Neural cell (in vitro differentiated cells): Measurements from ENCODE around the gene EML5.

Experiments used
- EZH2 ChIP-seq: fragments of 200-600, 300-800 bp; shearing (Covaris generic), sonication (generic); IDR thresholded peaks from 2 replicates; pipeline ENCODE4 v1.6.1; 2014; ENCODE audit warnings: antibody characterized with exemption, low read length, borderline replicate concordance, mild to moderate bottlenecking; ENCODE audit not compliant: insufficient read depth, poor library complexity, severe bottlenecking
- TAF1 ChIP-seq: IDR thresholded peaks from 2 replicates; pipeline ENCODE4 v1.6.1; 2012; ENCODE audit warnings: low read depth
- TF ChIP-seq, protein P1 (sequence below): fragments of 450-650 bp; IDR thresholded peaks from 2 replicates; pipeline ENCODE4 v1.5.1; 2014; ENCODE audit warnings: antibody characterized with exemption, mild to moderate bottlenecking, moderate library complexity; ENCODE audit not compliant: poor library complexity, severe bottlenecking

DNA sequence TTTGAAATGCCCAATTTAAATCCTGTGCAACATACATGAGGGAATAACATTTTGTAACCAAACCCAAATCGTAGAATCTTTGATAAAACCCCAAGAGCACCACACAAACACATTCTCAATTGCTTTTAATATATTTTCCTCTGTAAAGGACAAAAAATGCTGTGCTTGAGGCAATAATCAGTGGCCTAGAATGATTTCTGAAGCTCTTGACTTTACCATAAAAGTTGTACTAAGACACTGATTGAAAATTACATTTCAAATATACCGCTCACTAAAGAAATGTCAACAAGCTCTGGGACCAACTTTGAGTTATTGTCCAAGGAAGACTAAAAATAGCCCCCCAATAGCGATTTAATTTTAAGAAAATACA, 1.5 kb downstream of the EML5 start:
- TF ChIP-seq EZH2 (no peak), TAF1 (no peak)
- TF ChIP-seq, protein P1, sequence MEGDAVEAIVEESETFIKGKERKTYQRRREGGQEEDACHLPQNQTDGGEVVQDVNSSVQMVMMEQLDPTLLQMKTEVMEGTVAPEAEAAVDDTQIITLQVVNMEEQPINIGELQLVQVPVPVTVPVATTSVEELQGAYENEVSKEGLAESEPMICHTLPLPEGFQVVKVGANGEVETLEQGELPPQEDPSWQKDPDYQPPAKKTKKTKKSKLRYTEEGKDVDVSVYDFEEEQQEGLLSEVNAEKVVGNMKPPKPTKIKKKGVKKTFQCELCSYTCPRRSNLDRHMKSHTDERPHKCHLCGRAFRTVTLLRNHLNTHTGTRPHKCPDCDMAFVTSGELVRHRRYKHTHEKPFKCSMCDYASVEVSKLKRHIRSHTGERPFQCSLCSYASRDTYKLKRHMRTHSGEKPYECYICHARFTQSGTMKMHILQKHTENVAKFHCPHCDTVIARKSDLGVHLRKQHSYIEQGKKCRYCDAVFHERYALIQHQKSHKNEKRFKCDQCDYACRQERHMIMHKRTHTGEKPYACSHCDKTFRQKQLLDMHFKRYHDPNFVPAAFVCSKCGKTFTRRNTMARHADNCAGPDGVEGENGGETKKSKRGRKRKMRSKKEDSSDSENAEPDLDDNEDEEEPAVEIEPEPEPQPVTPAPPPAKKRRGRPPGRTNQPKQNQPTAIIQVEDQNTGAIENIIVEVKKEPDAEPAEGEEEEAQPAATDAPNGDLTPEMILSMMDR = no peak
